MCF 10A (cell line): Measurements from ENCODE around the gene PARD3. TPM values are rescaled to one million over a fixed set of nuclear protein-coding genes. Genes with fewer than 3 reads are reported as not detected.

ENCODE experiments used
- BruUV-seq: library from RNA; stranded (reverse); fragments of 400-500 nt; replicated peaks from 2 replicates; lab custom pipeline; 2021; lab: Mats Ljungman, UMichigan
- CTCF ChIA-PET: fragments of 300-600 bp; sonication (Branson Sonifier 250); formaldehyde crosslinking; extraction: SDS; loops from one replicate; lab custom pipeline; 2021; ENCODE audit warnings: antibody characterized with exemption, inconsistent platforms; lab: Yijun Ruan, JAX
- POLR2A ChIA-PET: fragments of 300-600, 350-650 bp; sonication (Branson Sonifier 250); formaldehyde crosslinking; extraction: SDS; loops from one replicate; lab custom pipeline; 2020; ENCODE audit warnings: antibody characterized with exemption, inconsistent platforms; lab: Yijun Ruan, JAX
- DNase-seq: peaks from one replicate; pipeline ENCODE4 v3.0.0-alpha.2; 2018; ENCODE audit not compliant: unreplicated experiment
- H3K27ac Mint-ChIP-seq: one replicate; pipeline ENCODE4 v1.8.0; 2022; ENCODE audit warnings: mild to moderate bottlenecking, low read depth, mixed read lengths; ENCODE audit not compliant: unreplicated experiment
- H3K27me3 Mint-ChIP-seq: one replicate; pipeline ENCODE4 v1.8.0; 2022; ENCODE audit warnings: mixed read lengths; ENCODE audit not compliant: insufficient read depth, unreplicated experiment
- H3K36me3 Mint-ChIP-seq: one replicate; pipeline ENCODE4 v1.8.0; 2022; ENCODE audit warnings: mild to moderate bottlenecking, moderate library complexity, mixed read lengths; ENCODE audit not compliant: insufficient read depth, unreplicated experiment
- H3K4me1 Mint-ChIP-seq: one replicate; pipeline ENCODE4 v1.8.0; 2022; ENCODE audit warnings: mixed read lengths; ENCODE audit not compliant: insufficient read depth, unreplicated experiment
- H3K4me3 Mint-ChIP-seq: one replicate; pipeline ENCODE4 v1.8.0; 2022; ENCODE audit warnings: mild to moderate bottlenecking, moderate library complexity, mixed read lengths; ENCODE audit not compliant: unreplicated experiment
- H3K9me3 Mint-ChIP-seq: one replicate; pipeline ENCODE4 v1.8.0; 2022; ENCODE audit warnings: mixed read lengths; ENCODE audit not compliant: unreplicated experiment
- intact Hi-C: fragments of 100-400 bp; cut with micrococcal nuclease; formaldehyde crosslinking; loops from 2 replicates; pipeline ENCODE4 v1.14.1; 2022
- total RNA-seq: library from RNA; stranded (reverse); gene quantifications from 2 replicates; pipeline ENCODE4 v1.2.3, GENCODE V29; 2022
- TF ChIP-seq, protein P1 (sequence below): fragments of 200-600 bp; IDR thresholded peaks from one replicate; pipeline ENCODE4 v1.8.0; 2022; ENCODE audit warnings: antibody characterized with exemption, mild to moderate bottlenecking; ENCODE audit not compliant: unreplicated experiment

Gene PARD3
- total RNA-seq, 1 experiment from 2014 or later: 70.0 TPM

DNA sequence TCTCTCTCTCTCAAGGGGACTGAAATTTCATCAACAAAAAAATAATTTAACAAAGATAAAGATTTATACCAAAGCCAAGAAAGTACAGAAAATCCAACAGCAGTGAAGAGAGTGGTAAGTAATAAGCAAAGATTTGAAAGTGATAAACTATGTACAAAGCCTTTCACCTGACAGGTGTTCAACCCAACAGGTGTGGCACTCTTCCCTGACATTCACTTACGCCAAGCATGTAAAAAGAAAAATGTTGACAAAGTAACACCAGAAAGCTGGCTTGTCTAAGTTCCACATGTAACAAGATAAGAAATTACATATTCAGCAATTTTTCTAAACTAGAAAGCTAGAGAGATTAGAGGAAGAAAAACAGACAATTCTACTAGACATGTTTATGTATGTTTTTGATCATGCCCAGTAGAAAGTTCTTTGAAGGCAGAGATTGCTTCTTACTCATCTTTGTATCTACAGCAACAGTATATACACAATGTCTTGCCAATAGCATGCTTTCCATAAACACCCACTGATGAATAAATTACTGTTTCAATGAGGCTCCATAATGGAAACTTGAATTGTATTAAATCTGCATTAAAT, 468.5 kb downstream of the PARD3 start:
- ChIA-PET POLR2A (no interaction called here), CTCF (interaction anchor here (0.6 kb wide), 2 partner anchors 122 to 309 kb away, joined by 3 to 4 read pairs; no protein-coding TSS in a partner anchor)
- no peak for DNase-seq
- BruUV-seq: no TSS peak
- Mint-ChIP-seq H3K27me3 (no peaks in the 10 kb centered on the region), H3K4me3 (no peak overlapping the region), H3K27ac (no peak overlapping the region), H3K4me1 (no peaks in the 10 kb centered on the region), H3K36me3 (peaks cover 49% of the 10 kb centered on the region), H3K9me3 (no peaks in the 10 kb centered on the region)
- TF ChIP-seq, protein P1, sequence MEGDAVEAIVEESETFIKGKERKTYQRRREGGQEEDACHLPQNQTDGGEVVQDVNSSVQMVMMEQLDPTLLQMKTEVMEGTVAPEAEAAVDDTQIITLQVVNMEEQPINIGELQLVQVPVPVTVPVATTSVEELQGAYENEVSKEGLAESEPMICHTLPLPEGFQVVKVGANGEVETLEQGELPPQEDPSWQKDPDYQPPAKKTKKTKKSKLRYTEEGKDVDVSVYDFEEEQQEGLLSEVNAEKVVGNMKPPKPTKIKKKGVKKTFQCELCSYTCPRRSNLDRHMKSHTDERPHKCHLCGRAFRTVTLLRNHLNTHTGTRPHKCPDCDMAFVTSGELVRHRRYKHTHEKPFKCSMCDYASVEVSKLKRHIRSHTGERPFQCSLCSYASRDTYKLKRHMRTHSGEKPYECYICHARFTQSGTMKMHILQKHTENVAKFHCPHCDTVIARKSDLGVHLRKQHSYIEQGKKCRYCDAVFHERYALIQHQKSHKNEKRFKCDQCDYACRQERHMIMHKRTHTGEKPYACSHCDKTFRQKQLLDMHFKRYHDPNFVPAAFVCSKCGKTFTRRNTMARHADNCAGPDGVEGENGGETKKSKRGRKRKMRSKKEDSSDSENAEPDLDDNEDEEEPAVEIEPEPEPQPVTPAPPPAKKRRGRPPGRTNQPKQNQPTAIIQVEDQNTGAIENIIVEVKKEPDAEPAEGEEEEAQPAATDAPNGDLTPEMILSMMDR: no peak
- intact Hi-C loops: no loop called here

DNA sequence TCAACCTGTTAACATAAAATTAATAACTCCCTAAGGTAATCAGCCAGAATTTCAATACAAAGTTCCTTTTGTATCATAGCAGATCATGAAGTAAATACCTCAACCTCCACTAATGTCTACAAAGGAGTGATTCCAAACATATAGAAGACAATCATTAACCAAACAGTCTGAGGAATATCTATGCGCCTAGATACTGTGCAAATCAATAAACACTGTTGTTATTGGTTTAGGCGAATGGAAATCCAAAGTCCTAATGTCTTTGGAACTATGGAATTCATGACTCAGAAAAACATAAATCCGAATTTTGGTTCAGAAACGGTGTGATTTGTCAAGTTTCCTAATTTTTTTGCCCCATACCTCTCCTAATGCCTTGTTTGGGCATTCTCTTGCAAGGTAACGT, 469.7 kb downstream of the PARD3 start:
- Mint-ChIP-seq H3K4me1 (no peaks in the 10 kb centered on the region), H3K9me3 (no peaks in the 10 kb centered on the region), H3K27me3 (no peaks in the 10 kb centered on the region), H3K36me3 (peaks cover 40% of the 10 kb centered on the region), H3K4me3 (no peak overlapping the region), H3K27ac (no peak overlapping the region)
- TF ChIP-seq, protein P1: no peak
- POLR2A ChIA-PET: no interaction called here
- no peak for DNase-seq
- BruUV-seq: TSS peak; percentile 8
- CTCF ChIA-PET: no interaction called here
- intact Hi-C loops: no loop called here

DNA sequence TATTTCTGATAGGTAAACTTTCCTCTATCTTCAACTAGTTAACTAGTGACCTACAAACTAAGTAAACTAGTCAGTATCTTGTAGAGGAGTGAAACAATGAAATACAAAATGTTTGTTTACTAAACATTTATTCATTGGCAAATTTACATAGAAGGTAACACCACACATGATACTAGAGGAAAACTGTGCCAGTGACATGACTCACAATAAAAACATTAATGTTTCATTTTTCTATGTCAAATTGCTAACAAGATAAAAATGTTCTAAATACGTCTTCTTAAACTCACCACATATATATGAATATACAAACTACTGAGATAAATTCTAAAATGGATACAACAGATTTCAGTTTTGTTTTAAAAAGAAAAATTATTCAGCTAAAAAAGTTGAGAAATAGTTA, 471.3 kb downstream of the PARD3 start:
- DNase-seq: peak; percentile 26
- H3K36me3 Mint-ChIP-seq: peaks cover 40% of the 10 kb centered on the region
- H3K27ac Mint-ChIP-seq: peak overlapping the region; percentile 35
- H3K4me1 Mint-ChIP-seq: no peaks in the 10 kb centered on the region
- CTCF ChIA-PET: no interaction called here
- H3K9me3 Mint-ChIP-seq: no peaks in the 10 kb centered on the region
- BruUV-seq: no TSS peak
- no peaks in the 10 kb centered on the region for H3K27me3 Mint-ChIP-seq
- H3K4me3 Mint-ChIP-seq: no peak overlapping the region
- POLR2A ChIA-PET: no interaction called here
- intact Hi-C loops: no loop called here
- TF ChIP-seq, protein P1: no peak

DNA sequence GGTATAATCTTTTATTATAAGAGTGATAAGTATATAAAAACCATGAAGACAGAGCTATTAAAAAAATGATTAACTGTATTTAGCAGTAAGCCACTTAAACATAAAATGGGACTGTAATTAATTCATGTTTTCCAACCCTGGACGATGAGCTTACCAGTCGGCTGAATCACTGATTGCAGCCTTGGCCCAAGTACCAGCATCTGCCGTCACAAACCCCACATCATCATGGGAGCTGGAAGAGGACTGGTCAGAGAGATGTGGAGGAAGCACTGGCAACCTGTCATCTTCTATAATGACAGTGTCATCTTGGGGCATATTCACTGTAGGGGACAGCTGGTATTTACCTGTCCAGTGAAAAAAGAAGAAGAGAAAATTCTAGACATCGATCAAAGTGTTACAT, 473.6 kb downstream of the PARD3 start:
- H3K9me3 Mint-ChIP-seq: no peaks in the 10 kb centered on the region
- no peak overlapping the region for H3K27ac Mint-ChIP-seq
- ChIA-PET CTCF (interaction anchor here (0.6 to 0.7 kb wide), 3 partner anchors 20 to 1227 kb away, joined by 3 read pairs; no protein-coding TSS in a partner anchor), POLR2A (interaction anchor here (0.9 kb wide), 1 partner anchor 9 kb away, joined by 3 read pairs; no protein-coding TSS in a partner anchor)
- intact Hi-C loops: no loop called here
- TF ChIP-seq, protein P1: no peak
- no peak overlapping the region for H3K4me3 Mint-ChIP-seq
- BruUV-seq: no TSS peak
- H3K36me3 Mint-ChIP-seq: peaks cover 27% of the 10 kb centered on the region
- no peak for DNase-seq
- H3K4me1 Mint-ChIP-seq: no peaks in the 10 kb centered on the region
- H3K27me3 Mint-ChIP-seq: no peaks in the 10 kb centered on the region
